Prostate gland (tissue), 2 donors: ENCODE measurements around the gene EXTL2. TPM values are rescaled to one million over a fixed set of nuclear protein-coding genes. Genes with fewer than 3 reads are reported as not detected.

Experiments used
- DNase-seq: peaks from one replicate; pipeline ENCODE4 v3.0.0-alpha.2; 2019; ENCODE audit warnings: low spot score
- H3K27ac ChIP-seq, 2 donors: fragments of 200-600 bp; sonication (generic); 2 replicates each; pipeline ENCODE4 v1.5.1; 2017 to 2019
- H3K27me3 ChIP-seq: fragments of 200-600 bp; sonication (generic); replicated peaks from 2 replicates; pipeline ENCODE4 v1.5.1; 2019; ENCODE audit not compliant: insufficient read depth
- H3K36me3 ChIP-seq, 2 donors: fragments of 200-600 bp; sonication (generic); 1 replicate in 1 of 2; 2 replicates in 1 of 2; pipeline versions ENCODE4 v1.5.1 to v1.8.1; 2017 to 2019
- H3K4me1 ChIP-seq: fragments of 200-600 bp; sonication (generic); replicated peaks from 2 replicates; pipeline ENCODE4 v1.5.1; 2019
- H3K4me3 ChIP-seq, 2 donors: fragments of 200-600 bp; sonication (generic); 2 replicates each; pipeline ENCODE4 v1.5.1; 2017 to 2019
- H3K9me3 ChIP-seq: fragments of 200-600 bp; sonication (generic); 2 replicates; pipeline ENCODE4 v1.5.1; 2017
- CTCF ChIP-seq, 4 experiments: fragments of 200-600 bp in 2 of 4; fragments of 450-650 bp in 2 of 4; sonication (generic) in 2 of 4; IDR thresholded peaks; 1 replicate in 3 of 4; 2 replicates in 1 of 4; pipeline ENCODE4 v1.5.1; 2016 to 2019; ENCODE audit warnings: antibody characterized with exemption in 4 of 4, mild to moderate bottlenecking in 2 of 4, moderate library complexity in 2 of 4
- POLR2A ChIP-seq: fragments of 450-650 bp; IDR thresholded peaks from one replicate; pipeline ENCODE4 v1.6.1; 2016; ENCODE audit warnings: antibody characterized with exemption, mild to moderate bottlenecking
- POLR2AphosphoS5 ChIP-seq: sonication (generic); formaldehyde crosslinking; IDR thresholded peaks from one replicate; pipeline ENCODE4 v1.6.1; 2017; ENCODE audit warnings: antibody characterized with exemption
- WGBS: methylation state at CpG from one replicate; pipeline ENCODE4 v1.1.5; 2018; 5-methylcytosine and 5-hydroxymethylcytosine counted together
- intact Hi-C: fragments of 100-400 bp; cut with DNase I; formaldehyde crosslinking; loops from one replicate; pipeline ENCODE4 v1.14.2; 2022
- total RNA-seq, 2 donors: library from RNA; depleted of rRNA; stranded (reverse); fragments of >200 nt; gene quantifications; one replicate each; pipeline ENCODE4 v1.1.0, GENCODE V29; 2016

Gene EXTL2
- total RNA-seq, 2 donors from 2014 or later: 11.8 to 17.5 TPM

GRCh38 chr1:100912019-100912418, 17.4 kb upstream of the EXTL2 start:
- Histone ChIP-seq H3K27ac (no peak overlapping the region), H3K36me3 (no peaks in the 10 kb centered on the region), H3K27me3 (no peaks in the 10 kb centered on the region), H3K9me3 (no peaks in the 10 kb centered on the region), H3K4me3 (no peak overlapping the region), H3K4me1 (no peaks in the 10 kb centered on the region)
- no peak for DNase-seq
- no peak for TF ChIP-seq POLR2AphosphoS5
- no peak for TF ChIP-seq POLR2A
- TF ChIP-seq CTCF (IDR thresholded peaks at IDR 0.05): no peak
- intact Hi-C loops: no loop called here

- no peak for TF ChIP-seq POLR2A
- TF ChIP-seq CTCF (IDR thresholded peaks at IDR 0.05): no peak
- TF ChIP-seq POLR2AphosphoS5: no peak
- Histone ChIP-seq H3K27me3 (no peaks in the 10 kb centered on the region), H3K9me3 (no peaks in the 10 kb centered on the region), H3K4me1 (no peaks in the 10 kb centered on the region), H3K36me3 (no peaks in the 10 kb centered on the region), H3K4me3 (no peak overlapping the region), H3K27ac (no peak overlapping the region)
- no peak for DNase-seq
- intact Hi-C loops: no loop called here
These were observed 14.4 kb upstream of the EXTL2 start for GRCh38 chr1:100909018-100909417.

GRCh38 chr1:100907887-100908286, 13.2 kb upstream of the EXTL2 start:
- Histone ChIP-seq H3K27me3 (no peaks in the 10 kb centered on the region), H3K36me3 (no peaks in the 10 kb centered on the region), H3K4me1 (no peaks in the 10 kb centered on the region), H3K4me3 (no peak overlapping the region), H3K27ac (no peak overlapping the region), H3K9me3 (no peaks in the 10 kb centered on the region)
- no peak for DNase-seq
- TF ChIP-seq POLR2A (no peak), CTCF (IDR thresholded peaks at IDR 0.05) (no peak), POLR2AphosphoS5 (no peak)
- intact Hi-C loops: no loop called here
- 81% methylated on average over 1 of the region's 1 CpG for WGBS

- intact Hi-C loops: no loop called here
- H3K4me1 ChIP-seq: no peaks in the 10 kb centered on the region
- DNase-seq: no peak
- 99% methylated on average over 3 of the region's 3 CpGs for WGBS
- H3K36me3 ChIP-seq: no peaks in the 10 kb centered on the region
- H3K4me3 ChIP-seq: no peak overlapping the region
- H3K27ac ChIP-seq: no peak overlapping the region
- H3K9me3 ChIP-seq: no peaks in the 10 kb centered on the region
- H3K27me3 ChIP-seq: no peaks in the 10 kb centered on the region
- TF ChIP-seq POLR2A (no peak), CTCF (IDR thresholded peaks at IDR 0.05) (no peak), POLR2AphosphoS5 (no peak)
These were observed 10.5 kb upstream of the EXTL2 start for GRCh38 chr1:100905181-100905580.

- Histone ChIP-seq H3K4me1 (no peaks in the 10 kb centered on the region), H3K4me3 (no peak overlapping the region), H3K9me3 (no peaks in the 10 kb centered on the region), H3K27me3 (no peaks in the 10 kb centered on the region), H3K36me3 (no peaks in the 10 kb centered on the region), H3K27ac (no peak overlapping the region)
- intact Hi-C loops: no loop called here
- TF ChIP-seq CTCF (IDR thresholded peaks at IDR 0.05) (no peak), POLR2A (no peak), POLR2AphosphoS5 (no peak)
- DNase-seq: no peak
- WGBS: 98% methylated on average over 2 of the region's 2 CpGs
These were observed 9.9 kb upstream of the EXTL2 start for GRCh38 chr1:100904528-100904927.
